Measurements from ENCODE around the gene DNAJC5G.
A peak's percentile ranks its signal among the peaks of the same experiment; 100 is the strongest.

Gene DNAJC5G

GRCh38 chr2:27250652-27251379 lies 24.4 kb upstream of the DNAJC5G start:
- TF ChIP-seq CTCF (IDR thresholded peaks at IDR 0.05; ENCODE audit: control insufficient read depth, insufficient read depth, low read depth, low read length, missing control alignments) = no peak
- no peak overlapping the region for H3K4me3 ChIP-seq (ENCODE audit: control insufficient read depth, low read depth, low read length)

GRCh38 chr2:27251766-27252165 lies 23.5 kb upstream of the DNAJC5G start:
- DNase-seq (ENCODE audit: low read depth) = no peak
- no peak for TF ChIP-seq CTCF (IDR thresholded peaks at IDR 0.05; ENCODE audit: control insufficient read depth, insufficient read depth, low read depth, low read length, missing control alignments)
- H3K4me3 ChIP-seq (ENCODE audit: control insufficient read depth, low read depth, low read length) = no peak overlapping the region

More at GRCh38 chr2:27250652-27251379, 24.4 kb upstream of the DNAJC5G start:
- DNase-seq (ENCODE audit: low read depth) = no peak

GRCh38 chr2:27255187-27255586 lies 20.0 kb upstream of the DNAJC5G start:
- TF ChIP-seq CTCF (IDR thresholded peaks at IDR 0.05; ENCODE audit: control insufficient read depth, insufficient read depth, low read depth, low read length, missing control alignments) = no peak
- no peak overlapping the region for H3K4me3 ChIP-seq (ENCODE audit: control insufficient read depth, low read depth, low read length)
- no peak for DNase-seq (ENCODE audit: low read depth)

- H3K4me3 ChIP-seq (ENCODE audit: control insufficient read depth, low read depth, low read length) = no peak overlapping the region
- peak; percentile 24 for DNase-seq (ENCODE audit: low read depth)
- no peak for TF ChIP-seq CTCF (IDR thresholded peaks at IDR 0.05; ENCODE audit: control insufficient read depth, insufficient read depth, low read depth, low read length, missing control alignments)
These were observed 19.6 kb upstream of the DNAJC5G start for GRCh38 chr2:27255660-27256059.

GRCh38 chr2:27256855-27257454 lies 18.3 kb upstream of the DNAJC5G start:
- H3K4me3 ChIP-seq (ENCODE audit: control insufficient read depth, low read depth, low read length) = no peak overlapping the region
- DNase-seq (ENCODE audit: low read depth) = no peak
- TF ChIP-seq CTCF (IDR thresholded peaks at IDR 0.05; ENCODE audit: control insufficient read depth, insufficient read depth, low read depth, low read length, missing control alignments) = no peak

GRCh38 chr2:27258051-27258450 lies 17.2 kb upstream of the DNAJC5G start:
- no peak overlapping the region for H3K4me3 ChIP-seq (ENCODE audit: control insufficient read depth, low read depth, low read length)
- DNase-seq (ENCODE audit: low read depth) = no peak
- TF ChIP-seq CTCF (IDR thresholded peaks at IDR 0.05; ENCODE audit: control insufficient read depth, insufficient read depth, low read depth, low read length, missing control alignments) = no peak
